ENCODE results near the gene LCN9.

The LCN9 gene

GRCh38 chr9:135649508-135649907 lies 13.6 kb upstream of the LCN9 start:
- no peak overlapping the region for H3K4me3 ChIP-seq (ENCODE audit: low read length)
- H3K27me3 ChIP-seq (ENCODE audit: control insufficient read depth, insufficient read depth, low read length), result no peaks in the 10 kb centered on the region
- H3K36me3 ChIP-seq (ENCODE audit: insufficient read depth, low read length), result no peaks in the 10 kb centered on the region
- no peak overlapping the region for H3K9ac ChIP-seq (ENCODE audit: low read depth, low read length)
- no peak overlapping the region for H3K4me2 ChIP-seq (ENCODE audit: low read length)
- peaks cover 9% of the 10 kb centered on the region for H3K9me3 ChIP-seq (replicated peaks; ENCODE audit: low read length)
- no peaks in the 10 kb centered on the region for H3K4me1 ChIP-seq (ENCODE audit: control insufficient read depth, insufficient read depth, low read length)

DNA sequence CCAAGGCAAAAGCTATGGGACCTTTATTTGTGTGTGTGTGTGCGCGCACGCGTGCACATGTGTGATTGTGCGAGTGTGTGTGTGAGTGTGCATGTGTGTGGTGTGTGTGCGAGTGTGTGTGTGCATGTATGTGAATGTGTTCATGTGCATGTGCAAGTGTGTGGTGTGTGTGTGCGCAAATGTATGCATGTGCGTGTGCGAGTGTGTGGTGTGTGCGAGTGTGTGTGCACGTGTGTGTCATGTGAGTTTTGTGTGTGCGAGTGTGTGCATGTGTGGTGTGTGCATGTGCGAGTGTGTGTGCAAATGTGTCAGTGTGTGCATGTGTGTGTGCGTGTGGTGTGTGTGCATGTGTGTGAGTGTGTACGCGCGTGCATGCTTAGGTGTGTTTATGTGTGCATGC lies 12.7 kb upstream of the LCN9 start:
- H3K9me3 ChIP-seq (replicated peaks; ENCODE audit: low read length), result peaks cover 5% of the 10 kb centered on the region
- no peak overlapping the region for H3K4me3 ChIP-seq (ENCODE audit: low read length)
- no peaks in the 10 kb centered on the region for H3K4me1 ChIP-seq (ENCODE audit: control insufficient read depth, insufficient read depth, low read length)
- no peaks in the 10 kb centered on the region for H3K36me3 ChIP-seq (ENCODE audit: insufficient read depth, low read length)
- no peak overlapping the region for H3K9ac ChIP-seq (ENCODE audit: low read depth, low read length)
- H3K4me2 ChIP-seq (ENCODE audit: low read length), result no peak overlapping the region
- H3K27me3 ChIP-seq (ENCODE audit: control insufficient read depth, insufficient read depth, low read length), result no peaks in the 10 kb centered on the region

- no peak overlapping the region for H3K4me3 ChIP-seq (ENCODE audit: low read length)
- H3K4me1 ChIP-seq (ENCODE audit: control insufficient read depth, insufficient read depth, low read length), result no peaks in the 10 kb centered on the region
- no peak overlapping the region for H3K4me2 ChIP-seq (ENCODE audit: low read length)
- H3K9ac ChIP-seq (ENCODE audit: low read depth, low read length), result no peak overlapping the region
- H3K36me3 ChIP-seq (ENCODE audit: insufficient read depth, low read length), result no peaks in the 10 kb centered on the region
- H3K27me3 ChIP-seq (ENCODE audit: control insufficient read depth, insufficient read depth, low read length), result no peaks in the 10 kb centered on the region
- H3K9me3 ChIP-seq (replicated peaks; ENCODE audit: low read length), result no peaks in the 10 kb centered on the region
Observed at GRCh38 chr9:135655317-135655716, 7.8 kb upstream of the LCN9 start.

DNA sequence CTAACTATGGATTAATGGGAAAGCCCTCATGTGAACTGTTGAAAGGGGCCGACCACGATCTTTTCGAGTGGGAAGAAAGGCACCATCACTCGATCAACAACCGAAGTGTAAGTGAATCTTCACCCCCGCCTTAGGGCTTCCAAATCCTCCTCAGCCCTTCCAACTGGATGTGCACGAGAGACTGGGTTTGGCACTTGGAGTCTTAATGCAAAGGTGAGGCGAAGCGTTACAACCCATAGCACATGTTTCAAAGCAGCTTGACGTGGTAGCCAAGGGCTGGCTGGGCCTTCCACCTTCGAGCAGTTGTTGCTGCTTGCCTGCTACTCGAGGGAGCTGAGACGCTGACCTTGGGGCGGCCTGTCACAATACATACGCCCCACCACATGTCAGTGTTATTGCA lies 5.7 kb upstream of the LCN9 start:
- H3K9ac ChIP-seq (ENCODE audit: low read depth, low read length), result no peak overlapping the region
- H3K4me1 ChIP-seq (ENCODE audit: control insufficient read depth, insufficient read depth, low read length), result no peaks in the 10 kb centered on the region
- no peaks in the 10 kb centered on the region for H3K27me3 ChIP-seq (ENCODE audit: control insufficient read depth, insufficient read depth, low read length)
- H3K4me3 ChIP-seq (ENCODE audit: low read length), result no peak overlapping the region
- H3K4me2 ChIP-seq (ENCODE audit: low read length), result no peak overlapping the region
- H3K9me3 ChIP-seq (replicated peaks; ENCODE audit: low read length), result no peaks in the 10 kb centered on the region
- no peaks in the 10 kb centered on the region for H3K36me3 ChIP-seq (ENCODE audit: insufficient read depth, low read length)

- no peak overlapping the region for H3K4me2 ChIP-seq (ENCODE audit: low read length)
- no peaks in the 10 kb centered on the region for H3K36me3 ChIP-seq (ENCODE audit: insufficient read depth, low read length)
- no peak overlapping the region for H3K4me3 ChIP-seq (ENCODE audit: low read length)
- H3K9me3 ChIP-seq (replicated peaks; ENCODE audit: low read length), result no peaks in the 10 kb centered on the region
- H3K27me3 ChIP-seq (ENCODE audit: control insufficient read depth, insufficient read depth, low read length), result no peaks in the 10 kb centered on the region
- no peak overlapping the region for H3K9ac ChIP-seq (ENCODE audit: low read depth, low read length)
- no peaks in the 10 kb centered on the region for H3K4me1 ChIP-seq (ENCODE audit: control insufficient read depth, insufficient read depth, low read length)
Observed at GRCh38 chr9:135659252-135659651, 3.9 kb upstream of the LCN9 start.

DNA sequence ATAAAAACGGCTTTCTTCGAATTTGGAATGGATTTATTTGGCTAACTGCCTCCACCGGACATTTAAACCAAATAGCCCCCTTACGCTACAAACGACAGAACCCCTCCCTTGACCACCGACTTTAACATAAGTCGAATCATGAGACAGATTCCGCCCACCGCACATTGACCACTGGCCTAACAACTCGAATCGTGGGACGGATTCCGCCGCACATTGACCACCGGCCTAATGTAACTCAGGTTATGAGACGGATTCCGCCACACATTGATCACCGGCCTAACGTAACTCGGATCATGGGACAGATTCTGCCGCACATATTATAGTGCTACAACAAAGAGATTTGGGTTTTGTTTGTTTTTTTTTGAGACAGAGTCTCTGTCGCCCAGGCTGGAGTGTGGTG lies 2.7 kb upstream of the LCN9 start:
- H3K4me3 ChIP-seq (ENCODE audit: low read length), result no peak overlapping the region
- no peaks in the 10 kb centered on the region for H3K27me3 ChIP-seq (ENCODE audit: control insufficient read depth, insufficient read depth, low read length)
- H3K9ac ChIP-seq (ENCODE audit: low read depth, low read length), result no peak overlapping the region

DNA sequence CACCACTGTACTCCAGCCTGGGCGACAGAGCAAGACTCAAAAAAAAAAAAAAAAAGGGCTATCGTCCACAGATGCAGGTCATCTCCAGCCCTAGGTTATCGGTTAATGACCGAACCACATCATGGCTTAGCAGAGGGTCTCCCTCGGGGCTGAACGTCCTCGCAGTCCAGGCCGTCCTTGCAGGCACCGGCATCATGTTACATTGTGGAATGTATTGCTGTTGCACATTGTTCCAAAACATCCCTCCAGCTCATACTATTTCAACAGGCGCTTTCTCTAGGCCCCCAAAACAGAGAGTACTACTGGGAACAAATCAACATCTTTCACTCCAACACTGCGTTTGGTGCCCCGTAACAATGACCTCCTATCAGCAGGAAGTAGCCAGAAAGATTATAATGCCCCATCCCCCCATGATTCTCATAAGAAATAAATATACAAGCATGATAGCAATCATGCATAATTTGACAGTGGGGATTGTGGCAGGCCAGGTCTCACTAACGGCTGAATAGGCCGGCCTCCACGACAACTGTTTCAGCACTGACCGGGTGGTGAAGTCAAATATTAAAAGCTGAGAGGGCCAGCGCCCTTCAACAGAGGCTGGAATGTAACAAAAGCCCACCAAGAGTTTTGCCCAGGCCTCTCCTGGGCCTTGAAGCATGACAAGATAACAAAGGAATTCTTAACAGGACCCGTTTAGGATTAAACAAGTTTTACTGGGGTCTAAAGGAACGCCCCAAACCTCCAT lies 1.1 kb upstream of the LCN9 start:
- H3K9ac ChIP-seq (ENCODE audit: low read depth, low read length), result no peak overlapping the region
- no peaks in the 10 kb centered on the region for H3K9me3 ChIP-seq (replicated peaks; ENCODE audit: low read length)
- no peaks in the 10 kb centered on the region for H3K4me1 ChIP-seq (ENCODE audit: control insufficient read depth, insufficient read depth, low read length)
- H3K4me3 ChIP-seq (ENCODE audit: low read length), result no peak overlapping the region
- H3K4me2 ChIP-seq (ENCODE audit: low read length), result no peak overlapping the region
- H3K27me3 ChIP-seq (ENCODE audit: control insufficient read depth, insufficient read depth, low read length), result no peaks in the 10 kb centered on the region
- H3K36me3 ChIP-seq (ENCODE audit: insufficient read depth, low read length), result no peaks in the 10 kb centered on the region

More for the DNA sequence above, 2.7 kb upstream of the LCN9 start:
- Histone ChIP-seq H3K4me1 (ENCODE audit: control insufficient read depth, insufficient read depth, low read length) (no peaks in the 10 kb centered on the region), H3K4me2 (ENCODE audit: low read length) (no peak overlapping the region), H3K36me3 (ENCODE audit: insufficient read depth, low read length) (no peaks in the 10 kb centered on the region), H3K9me3 (replicated peaks; ENCODE audit: low read length) (no peaks in the 10 kb centered on the region)

DNA sequence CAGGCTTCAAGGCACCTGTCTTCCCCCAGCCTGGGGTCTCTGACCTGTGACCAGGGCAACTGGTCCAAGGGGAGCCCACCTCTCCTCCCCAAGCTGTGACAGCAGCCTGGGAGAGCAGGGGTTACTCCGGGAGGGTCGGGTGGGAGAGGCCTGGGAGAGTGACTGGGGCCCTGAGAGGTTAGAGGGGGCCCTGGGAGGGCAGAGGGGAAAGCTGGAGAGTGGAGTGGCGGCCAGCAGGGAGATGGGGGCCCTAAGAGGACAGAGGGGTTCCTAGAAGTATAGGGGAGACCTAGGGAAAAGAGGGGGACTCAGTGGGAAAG lies 302 bp downstream of the LCN9 start:
- Histone ChIP-seq H3K4me3 (ENCODE audit: low read length) (no peak overlapping the region), H3K9ac (ENCODE audit: low read depth, low read length) (no peak overlapping the region), H3K4me1 (ENCODE audit: control insufficient read depth, insufficient read depth, low read length) (no peaks in the 10 kb centered on the region), H3K4me2 (ENCODE audit: low read length) (no peak overlapping the region), H3K36me3 (ENCODE audit: insufficient read depth, low read length) (no peaks in the 10 kb centered on the region), H3K27me3 (ENCODE audit: control insufficient read depth, insufficient read depth, low read length) (no peaks in the 10 kb centered on the region), H3K9me3 (replicated peaks; ENCODE audit: low read length) (no peaks in the 10 kb centered on the region)

DNA sequence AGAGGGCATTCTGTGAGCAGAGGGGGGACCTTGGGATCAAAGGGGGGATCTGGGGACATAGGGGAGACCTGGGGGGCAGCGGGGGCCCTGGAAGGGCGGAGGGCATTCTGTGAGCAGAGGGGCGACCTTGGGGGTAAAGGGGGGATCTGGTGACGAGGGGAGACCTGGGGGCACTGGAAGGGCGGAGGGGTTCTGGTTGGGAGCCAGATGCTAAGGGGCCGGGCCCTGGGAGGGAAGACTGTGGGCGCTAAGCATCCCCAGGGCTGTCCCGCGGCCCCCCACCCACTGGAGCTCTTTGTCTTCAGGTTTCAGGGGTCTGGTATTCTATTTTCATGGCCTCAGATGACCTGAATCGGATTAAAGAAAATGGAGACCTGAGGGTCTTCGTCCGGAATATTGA lies 748 bp downstream of the LCN9 start:
- H3K36me3 ChIP-seq (ENCODE audit: insufficient read depth, low read length), result no peaks in the 10 kb centered on the region
- H3K4me3 ChIP-seq (ENCODE audit: low read length), result no peak overlapping the region
- no peaks in the 10 kb centered on the region for H3K4me1 ChIP-seq (ENCODE audit: control insufficient read depth, insufficient read depth, low read length)
- no peak overlapping the region for H3K4me2 ChIP-seq (ENCODE audit: low read length)
- H3K9me3 ChIP-seq (replicated peaks; ENCODE audit: low read length), result no peaks in the 10 kb centered on the region
- no peaks in the 10 kb centered on the region for H3K27me3 ChIP-seq (ENCODE audit: control insufficient read depth, insufficient read depth, low read length)
- H3K9ac ChIP-seq (ENCODE audit: low read depth, low read length), result no peak overlapping the region

DNA sequence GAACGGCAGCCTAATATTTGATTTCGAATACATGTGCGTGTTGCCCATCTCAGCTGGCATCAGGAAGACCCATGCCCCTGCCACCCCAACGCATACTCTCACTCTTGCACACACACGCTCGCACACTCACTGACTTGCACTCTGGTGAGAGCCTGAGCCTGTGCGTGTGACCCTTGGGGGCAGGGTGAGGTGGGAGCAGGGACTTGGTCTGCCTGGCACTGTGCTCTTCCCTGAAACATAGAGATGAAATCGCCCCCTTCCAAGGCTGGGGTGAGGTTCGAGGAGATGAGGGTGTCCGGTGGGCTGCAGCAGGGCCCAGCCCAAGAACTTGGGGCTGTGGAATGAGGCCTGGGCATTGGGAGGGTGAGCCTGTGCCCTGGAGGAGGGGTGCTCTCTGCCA lies 1.2 kb downstream of the LCN9 start:
- Histone ChIP-seq H3K4me3 (ENCODE audit: low read length) (no peak overlapping the region), H3K9ac (ENCODE audit: low read depth, low read length) (no peak overlapping the region), H3K27me3 (ENCODE audit: control insufficient read depth, insufficient read depth, low read length) (no peaks in the 10 kb centered on the region), H3K4me1 (ENCODE audit: control insufficient read depth, insufficient read depth, low read length) (no peaks in the 10 kb centered on the region), H3K36me3 (ENCODE audit: insufficient read depth, low read length) (no peaks in the 10 kb centered on the region), H3K4me2 (ENCODE audit: low read length) (no peak overlapping the region), H3K9me3 (replicated peaks; ENCODE audit: low read length) (no peaks in the 10 kb centered on the region)

DNA sequence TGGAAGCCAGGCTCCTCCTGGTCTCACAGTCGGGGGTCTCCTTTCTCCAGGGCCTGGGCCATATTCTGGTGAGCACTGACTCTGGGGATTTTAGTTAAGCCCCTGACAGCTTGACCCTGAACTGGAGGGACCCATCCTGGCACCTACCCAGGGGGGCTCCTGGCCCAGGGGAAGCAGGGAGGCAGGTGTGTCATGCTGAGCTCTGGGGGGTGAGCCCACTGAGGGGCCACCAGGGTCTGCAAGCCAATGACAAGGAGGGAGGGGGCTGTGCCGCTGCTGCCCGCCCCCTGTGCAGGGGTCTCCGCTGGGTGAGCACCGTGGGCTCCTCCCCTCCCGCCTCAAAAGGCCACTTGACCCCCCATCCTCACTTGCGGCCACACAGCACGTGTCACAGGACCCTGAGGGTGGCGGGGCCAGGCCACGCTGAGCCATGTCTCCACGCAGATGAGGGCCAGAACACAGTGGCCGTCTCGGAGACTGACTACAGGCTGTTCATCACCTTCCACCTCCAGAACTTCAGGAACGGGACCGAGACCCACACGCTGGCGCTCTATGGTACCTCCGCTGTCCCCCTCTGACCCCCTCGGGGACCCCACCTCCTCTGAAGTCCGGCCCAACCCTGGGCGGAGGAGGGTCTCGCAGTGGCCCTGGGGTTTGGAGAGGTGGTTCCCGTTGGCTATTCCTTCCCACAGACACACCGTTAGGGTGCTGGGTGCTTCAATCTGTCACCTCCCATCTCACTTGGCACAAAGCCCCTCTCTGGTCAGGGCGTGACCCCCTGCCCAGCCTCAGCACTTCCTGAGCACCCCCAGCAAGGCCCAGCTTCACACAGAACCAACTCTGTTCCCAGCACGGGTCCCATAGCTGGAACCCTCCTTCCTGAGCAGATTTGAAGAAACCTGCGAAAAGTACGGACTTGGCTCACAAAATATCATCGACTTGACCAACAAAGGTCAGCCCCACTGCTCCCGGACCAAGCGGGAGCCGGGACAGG lies 2.0 kb downstream of the LCN9 start:
- H3K36me3 ChIP-seq (ENCODE audit: insufficient read depth, low read length), result no peaks in the 10 kb centered on the region
- no peak overlapping the region for H3K4me2 ChIP-seq (ENCODE audit: low read length)
- H3K9me3 ChIP-seq (replicated peaks; ENCODE audit: low read length), result no peaks in the 10 kb centered on the region
- no peaks in the 10 kb centered on the region for H3K4me1 ChIP-seq (ENCODE audit: control insufficient read depth, insufficient read depth, low read length)
- H3K27me3 ChIP-seq (ENCODE audit: control insufficient read depth, insufficient read depth, low read length), result no peaks in the 10 kb centered on the region
- no peak overlapping the region for H3K4me3 ChIP-seq (ENCODE audit: low read length)
- no peak overlapping the region for H3K9ac ChIP-seq (ENCODE audit: low read depth, low read length)

DNA sequence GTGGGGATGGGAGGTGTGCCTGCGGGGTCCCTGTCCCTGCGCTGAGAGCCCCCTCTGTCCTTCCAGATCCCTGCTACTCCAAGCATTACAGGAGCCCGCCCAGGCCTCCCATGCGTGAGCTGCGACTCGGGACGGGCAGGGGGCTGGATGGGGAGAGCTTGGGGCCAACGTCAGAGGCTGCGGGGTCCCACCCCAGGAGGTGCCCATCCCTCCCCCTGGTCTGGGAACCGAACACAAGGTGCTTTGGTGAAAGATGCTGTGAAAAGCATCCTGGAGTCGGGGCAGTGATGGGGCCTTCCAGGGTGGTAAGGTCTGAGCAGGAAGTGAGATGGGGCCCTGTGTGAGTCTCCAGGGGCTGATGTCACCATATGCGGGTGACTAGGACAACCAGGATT lies 2.7 kb downstream of the LCN9 start:
- H3K4me2 ChIP-seq (ENCODE audit: low read length), result no peak overlapping the region
- no peaks in the 10 kb centered on the region for H3K4me1 ChIP-seq (ENCODE audit: control insufficient read depth, insufficient read depth, low read length)
- no peaks in the 10 kb centered on the region for H3K9me3 ChIP-seq (replicated peaks; ENCODE audit: low read length)
- no peak overlapping the region for H3K9ac ChIP-seq (ENCODE audit: low read depth, low read length)
- H3K36me3 ChIP-seq (ENCODE audit: insufficient read depth, low read length), result no peaks in the 10 kb centered on the region
- H3K27me3 ChIP-seq (ENCODE audit: control insufficient read depth, insufficient read depth, low read length), result no peaks in the 10 kb centered on the region
- H3K4me3 ChIP-seq (ENCODE audit: low read length), result no peak overlapping the region

Measured in skeletal muscle satellite cell (primary cell).